Tibial artery (tissue), 4 donors: ENCODE data around the gene BORCS8.

ENCODE experiments used
- DNase-seq, 2 donors: peaks; one replicate each; pipeline ENCODE4 v3.0.0-alpha.2; 2019
- H3K27ac ChIP-seq, 2 donors: fragments of 200-600 bp; sonication (generic) in 1 of 2; 1 replicate in 1 of 2; 2 replicates in 1 of 2; pipeline ENCODE4 v1.5.1; 2018 to 2019; ENCODE audit warnings: mild to moderate bottlenecking in 1 of 2
- H3K27me3 ChIP-seq, 2 donors: fragments of 200-600 bp; sonication (generic) in 1 of 2; one replicate each; pipeline versions ENCODE4 v1.5.1 to v1.6.0; 2016 to 2019
- H3K36me3 ChIP-seq, 3 donors: fragments of 200-600 bp; sonication (generic) in 2 of 3; one replicate each; pipeline ENCODE4 v1.5.1; 2016 to 2019; ENCODE audit warnings: mild to moderate bottlenecking in 2 of 3
- H3K4me1 ChIP-seq, 4 donors: fragments of 200-600 bp; sonication (generic) in 2 of 4; 1 replicate in 3 of 4; 2 replicates in 1 of 4; pipeline ENCODE4 v1.5.1; 2016 to 2019
- H3K4me3 ChIP-seq, 2 donors: fragments of 200-600 bp; sonication (generic) in 1 of 2; 1 replicate in 1 of 2; 2 replicates in 1 of 2; pipeline ENCODE4 v1.5.1; 2018 to 2019; ENCODE audit warnings: mild to moderate bottlenecking in 2 of 2
- H3K9me3 ChIP-seq, 3 donors: fragments of 200-600 bp; sonication (generic) in 1 of 3; one replicate each; pipeline ENCODE4 v1.5.1; 2016 to 2019
- CTCF ChIP-seq, 2 experiments: fragments of 200-600 bp in 1 of 2; fragments of 450-650 bp in 1 of 2; IDR thresholded peaks; one replicate each; pipeline ENCODE4 v1.5.1; 2017 to 2019; ENCODE audit warnings: antibody characterized with exemption in 2 of 2, mild to moderate bottlenecking in 1 of 2, moderate library complexity in 1 of 2
- intact Hi-C: fragments of 100-400 bp; cut with DNase I; formaldehyde crosslinking; loops from one replicate; pipeline ENCODE4 v1.15.0; 2023; ENCODE audit warnings: low total_unique reads

The BORCS8 gene

DNA sequence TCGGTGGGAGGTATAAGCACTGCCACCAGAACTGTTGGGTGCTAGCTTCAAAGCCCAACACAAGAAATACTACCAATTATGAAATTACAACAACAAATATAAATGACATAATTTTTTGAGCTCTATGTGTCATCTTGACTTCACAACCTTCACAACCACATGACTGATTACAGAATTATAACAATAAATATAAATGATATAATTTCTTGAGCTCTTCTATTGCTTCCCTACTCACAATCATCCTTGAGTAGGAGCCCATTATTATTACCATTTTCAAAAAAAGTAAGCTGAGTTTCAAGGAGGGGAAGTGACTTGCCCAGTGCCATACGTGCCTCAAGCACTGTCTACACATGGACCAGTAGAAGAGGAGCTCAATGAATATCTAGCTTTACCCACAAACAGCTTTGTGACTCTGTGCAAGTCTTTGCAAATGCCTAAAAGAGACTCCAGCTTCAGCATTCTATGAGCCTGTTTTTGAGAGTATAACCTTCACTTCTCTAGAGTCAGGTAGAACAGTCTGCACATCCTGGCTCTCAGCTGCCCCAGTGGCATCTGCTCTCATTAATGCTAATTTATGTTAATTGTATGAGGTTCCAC is 42.4 kb upstream of the BORCS8 start:
- peaks cover 0 to 18% of the 10 kb centered on the region in 2 donors for H3K27me3 ChIP-seq
- no peak overlapping the region for H3K4me3 ChIP-seq
- H3K9me3 ChIP-seq = peaks cover 8 to 35% (median 24%) of the 10 kb centered on the region in 3 donors
- no peak overlapping the region for H3K27ac ChIP-seq
- no peaks in the 10 kb centered on the region for H3K36me3 ChIP-seq
- DNase-seq = no peak
- no peaks in the 10 kb centered on the region for H3K4me1 ChIP-seq
- intact Hi-C loops = no loop called here
- TF ChIP-seq CTCF (IDR thresholded peaks at IDR 0.05) = no peak

DNA sequence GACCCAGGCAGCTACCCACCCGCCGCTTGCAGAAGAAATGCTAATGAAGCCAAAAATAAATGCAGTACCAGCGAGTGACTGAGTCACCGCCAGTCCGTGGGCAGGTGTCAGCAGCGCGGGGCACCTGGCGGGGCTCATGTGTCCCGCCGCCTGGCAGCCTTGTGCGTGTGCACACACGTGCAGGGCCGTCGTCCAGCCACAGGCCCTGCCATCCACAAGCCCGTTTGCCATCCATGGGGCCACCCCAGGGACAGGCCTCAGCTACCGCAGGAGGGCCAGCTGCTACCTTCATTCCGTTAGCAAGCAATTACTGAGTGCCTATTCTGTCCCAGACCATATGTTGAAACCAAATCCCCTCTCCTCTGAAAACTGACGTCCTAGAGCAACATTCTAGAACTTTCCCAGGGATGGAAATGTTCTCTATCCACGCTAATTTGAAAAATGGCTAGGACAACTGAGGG is 40.3 kb upstream of the BORCS8 start:
- DNase-seq = no peak
- Histone ChIP-seq H3K36me3 (no peaks in the 10 kb centered on the region), H3K4me3 (no peak overlapping the region), H3K9me3 (peaks cover 8 to 35% (median 24%) of the 10 kb centered on the region in 3 donors), H3K27me3 (peaks cover 0 to 19% of the 10 kb centered on the region in 2 donors), H3K27ac (no peak overlapping the region), H3K4me1 (no peaks in the 10 kb centered on the region)
- intact Hi-C loops = no loop called here
- TF ChIP-seq CTCF (IDR thresholded peaks at IDR 0.05) = no peak

- no peak overlapping the region for H3K27ac ChIP-seq
- H3K27me3 ChIP-seq = peaks cover 0 to 32% of the 10 kb centered on the region in 2 donors
- no peaks in the 10 kb centered on the region for H3K36me3 ChIP-seq
- intact Hi-C loops = no loop called here
- peaks cover 8 to 28% (median 24%) of the 10 kb centered on the region in 3 donors for H3K9me3 ChIP-seq
- DNase-seq = no peak
- H3K4me3 ChIP-seq = no peak overlapping the region
- H3K4me1 ChIP-seq = no peaks in the 10 kb centered on the region
- no peak for TF ChIP-seq CTCF (IDR thresholded peaks at IDR 0.05)
Measured at GRCh38 chr19:19230999-19231398, 39.0 kb upstream of the BORCS8 start.

- Histone ChIP-seq H3K9me3 (peaks cover 2 to 16% (median 15%) of the 10 kb centered on the region in 3 donors), H3K36me3 (no peaks in the 10 kb centered on the region), H3K4me1 (peaks cover 0 to 8% (median 6%) of the 10 kb centered on the region in 4 donors), H3K27ac (no peak overlapping the region), H3K27me3 (peaks cover 0 to 45% of the 10 kb centered on the region in 2 donors), H3K4me3 (no peak overlapping the region)
- intact Hi-C loops = no loop called here
- TF ChIP-seq CTCF (IDR thresholded peaks at IDR 0.05) = no peak
- DNase-seq = no peak
Measured at GRCh38 chr19:19229701-19230100, 37.7 kb upstream of the BORCS8 start.

- Histone ChIP-seq H3K27ac (no peak overlapping the region), H3K4me1 (peaks cover 0 to 9% (median 7%) of the 10 kb centered on the region in 4 donors), H3K36me3 (no peaks in the 10 kb centered on the region), H3K27me3 (peaks cover 0 to 61% of the 10 kb centered on the region in 2 donors), H3K4me3 (no peak overlapping the region), H3K9me3 (no peaks in the 10 kb centered on the region)
- no peak for DNase-seq
- intact Hi-C loops = no loop called here
- TF ChIP-seq CTCF (IDR thresholded peaks at IDR 0.05) = no peak
Measured at GRCh38 chr19:19227217-19227616, 35.3 kb upstream of the BORCS8 start.
